NB4 (cell line): ENCODE data around the gene ANKRD50.

Source experiments
- DNase-seq: peaks from one replicate; pipeline ENCODE4 v3.0.0; 2010; ENCODE audit warnings: low read depth
- H3K4me3 ChIP-seq: one replicate; pipeline ENCODE4 v1.5.1; 2011; ENCODE audit warnings: mild to moderate bottlenecking, low read depth, low read length, moderate library complexity
- CTCF ChIP-seq: IDR thresholded peaks from one replicate; pipeline ENCODE4 v1.5.1; 2012; ENCODE audit warnings: low read depth, low read length
- MAX ChIP-seq: IDR thresholded peaks from 2 replicates; pipeline ENCODE4 v1.6.1; 2011; ENCODE audit warnings: low read depth, low read length
- MYC ChIP-seq: IDR thresholded peaks from 2 replicates; pipeline ENCODE4 v1.6.1; 2011; ENCODE audit warnings: low read depth, low read length
- POLR2A ChIP-seq: IDR thresholded peaks from 2 replicates; pipeline ENCODE4 v1.6.1; 2011; ENCODE audit warnings: mild to moderate bottlenecking; ENCODE audit not compliant: insufficient read length; ENCODE audit errors: extremely low read depth

The ANKRD50 gene

DNA sequence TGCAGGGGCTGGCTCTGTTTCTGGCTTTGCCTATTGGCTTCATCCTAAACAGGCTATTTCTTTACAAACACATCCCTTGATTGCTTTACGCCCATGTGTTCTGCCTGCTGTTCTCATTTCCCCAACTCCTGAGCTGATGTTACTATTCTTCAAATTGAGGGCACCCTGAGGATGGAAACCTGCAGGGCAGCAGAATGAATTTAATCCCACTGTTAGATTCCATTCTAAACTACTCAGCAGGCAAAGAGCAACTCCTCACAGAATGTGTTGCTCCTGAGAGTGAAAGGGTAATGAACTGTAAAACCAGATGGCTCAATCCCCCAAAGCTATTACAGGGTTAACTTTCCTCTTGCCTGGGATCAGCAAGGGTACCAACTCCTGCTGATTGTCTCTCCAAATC, 75.7 kb downstream of the ANKRD50 start:
- no peak overlapping the region for H3K4me3 ChIP-seq

DNA sequence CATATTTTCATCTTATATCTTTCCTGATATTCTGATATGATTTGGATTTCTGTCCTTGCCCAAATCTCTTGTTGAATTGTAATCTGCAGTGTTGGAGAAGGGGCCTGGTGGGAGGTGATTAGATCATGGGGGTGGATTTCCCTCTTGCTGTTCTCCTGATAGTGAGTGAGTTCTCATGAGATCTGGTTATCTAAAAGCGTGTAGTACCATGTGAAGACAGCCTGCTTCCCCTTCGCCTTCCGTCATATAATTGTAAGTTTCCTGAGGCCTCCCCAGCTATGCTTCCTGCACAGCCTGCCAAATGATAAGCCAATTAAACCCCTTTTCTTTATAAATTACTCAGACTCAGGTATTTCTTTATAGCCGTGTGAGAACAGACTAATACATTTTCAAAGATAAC, 77.2 kb downstream of the ANKRD50 start:
- TF ChIP-seq MYC (no peak), CTCF (no peak), POLR2A (no peak), MAX (no peak)
- H3K4me3 ChIP-seq: no peak overlapping the region
- DNase-seq: no peak

More for the DNA sequence above, 75.7 kb downstream of the ANKRD50 start:
- TF ChIP-seq MYC: no peak
- TF ChIP-seq POLR2A: no peak
- TF ChIP-seq CTCF: no peak
- TF ChIP-seq MAX: no peak
- DNase-seq: no peak

GRCh38 chr4:124633285-124633941, 79.1 kb downstream of the ANKRD50 start:
- no peak for TF ChIP-seq MAX
- TF ChIP-seq MYC: no peak
- no peak for TF ChIP-seq POLR2A
- no peak for TF ChIP-seq CTCF
- no peak for DNase-seq

DNA sequence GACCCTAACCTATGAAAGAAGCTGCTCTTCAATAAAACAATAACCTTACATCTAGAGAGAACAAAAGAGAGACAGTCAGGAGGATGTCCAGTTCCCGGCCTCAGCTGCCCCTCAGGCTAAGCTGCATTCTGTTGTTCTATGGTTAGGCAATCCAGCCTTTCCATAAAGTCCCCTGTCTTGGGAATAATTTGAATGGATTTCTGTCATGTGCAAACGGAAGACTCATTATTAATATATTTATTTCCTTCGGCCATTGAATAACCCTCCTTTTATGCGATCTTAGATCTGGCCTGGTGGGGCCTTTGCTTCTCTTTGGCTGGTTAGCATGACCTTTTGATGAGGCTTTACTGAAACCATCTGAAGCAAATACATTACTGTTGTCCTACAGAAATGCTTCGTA, 80.1 kb downstream of the ANKRD50 start:
- TF ChIP-seq CTCF (no peak), POLR2A (no peak), MAX (no peak), MYC (no peak)

More at GRCh38 chr4:124633285-124633941, 79.1 kb downstream of the ANKRD50 start:
- H3K4me3 ChIP-seq: no peak overlapping the region

DNA sequence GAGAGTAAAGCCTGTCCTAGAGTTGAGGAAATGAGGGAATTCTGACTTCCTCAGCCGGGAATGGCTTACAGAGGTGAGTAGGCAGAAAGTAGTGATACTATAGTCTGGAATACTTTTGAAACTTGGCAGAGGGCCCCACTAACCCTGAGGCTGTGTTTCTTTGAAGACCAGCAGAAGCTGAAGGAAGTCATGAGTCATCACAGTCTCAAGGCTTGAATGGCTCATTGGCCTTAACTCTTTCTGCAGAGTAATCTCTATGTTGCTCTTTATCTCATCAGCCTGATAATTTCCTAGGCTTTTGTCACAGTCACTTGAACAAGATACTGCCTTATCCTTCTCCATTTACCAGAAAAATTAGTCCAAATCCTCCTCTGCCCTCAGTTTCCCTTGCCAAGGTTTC, 80.8 kb downstream of the ANKRD50 start:
- DNase-seq: peak; percentile 47
- no peak overlapping the region for H3K4me3 ChIP-seq
- TF ChIP-seq CTCF: no peak

More for the DNA sequence above, 80.1 kb downstream of the ANKRD50 start:
- DNase-seq: no peak
- H3K4me3 ChIP-seq: no peak overlapping the region

- TF ChIP-seq MAX: no peak
- no peak for TF ChIP-seq CTCF
- no peak for TF ChIP-seq POLR2A
- TF ChIP-seq MYC: no peak
- DNase-seq: no peak
- no peak overlapping the region for H3K4me3 ChIP-seq
These were observed 82.9 kb downstream of the ANKRD50 start for GRCh38 chr4:124629681-124630080.
